Esophagus mucosa (tissue), 1 donor: ENCODE measurements around the gene PSMB10. TPM values are rescaled to one million over a fixed set of nuclear protein-coding genes. Genes with fewer than 3 reads are reported as not detected.

Experiments
- ATAC-seq: fragments of 200-7000 bp; cut with Tn5 transposase; one replicate; pipeline ENCODE4 v1.9.1; 2020
- total RNA-seq: library from RNA; stranded (reverse); gene quantifications from one replicate; pipeline ENCODE4 v1.2.4, GENCODE V29; 2023
- donor health status: DM: yes; HTN: yes; CAD: no.

Gene PSMB10
- total RNA-seq, 1 donor from 2014 or later = 25.9 TPM

- no peak for ATAC-seq
Observed at GRCh38 chr16:67963662-67964321, 27.1 kb upstream of the PSMB10 start.

GRCh38 chr16:67963292-67963661 is 26.6 kb upstream of the PSMB10 start:
- ATAC-seq = no peak

- ATAC-seq = no peak
Observed at GRCh38 chr16:67962135-67962534, 25.5 kb upstream of the PSMB10 start.

GRCh38 chr16:67961551-67961957 is 24.9 kb upstream of the PSMB10 start:
- peak; percentile 83 for ATAC-seq

- ATAC-seq = peak; percentile 6
Observed at GRCh38 chr16:67959536-67960329, 23.1 kb upstream of the PSMB10 start.

GRCh38 chr16:67957622-67958021 is 21.0 kb upstream of the PSMB10 start:
- ATAC-seq = no peak

GRCh38 chr16:67954421-67955196 is 18.0 kb upstream of the PSMB10 start:
- ATAC-seq = no peak

GRCh38 chr16:67953641-67954375 is 17.2 kb upstream of the PSMB10 start:
- ATAC-seq = no peak

- ATAC-seq = no peak
Observed at GRCh38 chr16:67951485-67951884, 14.8 kb upstream of the PSMB10 start.

GRCh38 chr16:67950335-67950843 is 13.7 kb upstream of the PSMB10 start:
- ATAC-seq = no peak

- no peak for ATAC-seq
Observed at GRCh38 chr16:67949645-67950044, 13.0 kb upstream of the PSMB10 start.

- ATAC-seq = peak; percentile 76
Observed at GRCh38 chr16:67948015-67948414, 11.4 kb upstream of the PSMB10 start.

GRCh38 chr16:67946966-67947558 is 10.4 kb upstream of the PSMB10 start:
- ATAC-seq = no peak

GRCh38 chr16:67946128-67946569 is 9.5 kb upstream of the PSMB10 start:
- no peak for ATAC-seq

GRCh38 chr16:67945392-67945933 is 8.8 kb upstream of the PSMB10 start:
- no peak for ATAC-seq

- ATAC-seq = no peak
Observed at GRCh38 chr16:67944690-67945391, 8.2 kb upstream of the PSMB10 start.

- ATAC-seq = no peak
Observed at GRCh38 chr16:67943619-67944504, 7.2 kb upstream of the PSMB10 start, which contains the start of gene LCAT. Gene LCAT, minus strand, starts transcription at chr16:67944120. Its CDS starts 19 bp downstream, at chr16:67944101.

GRCh38 chr16:67943256-67943618 is 6.6 kb upstream of the PSMB10 start:
- no peak for ATAC-seq

GRCh38 chr16:67942510-67943255 is 6.0 kb upstream of the PSMB10 start:
- ATAC-seq = no peak
